Brain (organoid and tissue), 1 donor: ENCODE data around the gene PIP4K2A. TPM values are rescaled to one million over a fixed set of nuclear protein-coding genes. Genes with fewer than 3 reads are reported as not detected.

ENCODE experiments used
- polyA plus RNA-seq: library from polyadenylated mRNA; stranded (reverse); fragments of 350-450 nt; fragmentation: Illumina TruSeq; extraction: RNeasy Lipid Tissue Mini Kit (QIAGEN cat#74804); gene quantifications from one replicate; pipeline ENCODE4 v1.2.3, GENCODE V29; 2015; ENCODE audit warnings: low read depth, low replicate concordance; ENCODE audit not compliant: insufficient read depth

PIP4K2A gene
- polyA plus RNA-seq, 1 donor from 2014 or later, result 161 TPM

Other genes with a start within 250 kb of the PIP4K2A start
- 1.6 TPM for gene ARMC3, start 213.5 kb upstream of the PIP4K2A start, polyA plus RNA-seq